Choroid plexus epithelial cell (primary cell): Measurements from ENCODE around the gene LHX3.

ENCODE experiments used
- DNase-seq: peaks from one replicate; pipeline ENCODE4 v3.0.0-alpha.2; 2010; ENCODE audit warnings: low read depth
- H3K4me3 ChIP-seq: 2 replicates; pipeline ENCODE4 v1.5.1; 2011; ENCODE audit warnings: low read depth, mild to moderate bottlenecking, control low read depth, low read length, moderate library complexity
- TF ChIP-seq, protein P1 (sequence below): conservative IDR thresholded peaks from 2 replicates; pipeline ENCODE4 v1.5.1; 2011; ENCODE audit warnings: low read depth, mild to moderate bottlenecking, control low read depth, inconsistent platforms, low read length, moderate library complexity

LHX3 gene

DNA sequence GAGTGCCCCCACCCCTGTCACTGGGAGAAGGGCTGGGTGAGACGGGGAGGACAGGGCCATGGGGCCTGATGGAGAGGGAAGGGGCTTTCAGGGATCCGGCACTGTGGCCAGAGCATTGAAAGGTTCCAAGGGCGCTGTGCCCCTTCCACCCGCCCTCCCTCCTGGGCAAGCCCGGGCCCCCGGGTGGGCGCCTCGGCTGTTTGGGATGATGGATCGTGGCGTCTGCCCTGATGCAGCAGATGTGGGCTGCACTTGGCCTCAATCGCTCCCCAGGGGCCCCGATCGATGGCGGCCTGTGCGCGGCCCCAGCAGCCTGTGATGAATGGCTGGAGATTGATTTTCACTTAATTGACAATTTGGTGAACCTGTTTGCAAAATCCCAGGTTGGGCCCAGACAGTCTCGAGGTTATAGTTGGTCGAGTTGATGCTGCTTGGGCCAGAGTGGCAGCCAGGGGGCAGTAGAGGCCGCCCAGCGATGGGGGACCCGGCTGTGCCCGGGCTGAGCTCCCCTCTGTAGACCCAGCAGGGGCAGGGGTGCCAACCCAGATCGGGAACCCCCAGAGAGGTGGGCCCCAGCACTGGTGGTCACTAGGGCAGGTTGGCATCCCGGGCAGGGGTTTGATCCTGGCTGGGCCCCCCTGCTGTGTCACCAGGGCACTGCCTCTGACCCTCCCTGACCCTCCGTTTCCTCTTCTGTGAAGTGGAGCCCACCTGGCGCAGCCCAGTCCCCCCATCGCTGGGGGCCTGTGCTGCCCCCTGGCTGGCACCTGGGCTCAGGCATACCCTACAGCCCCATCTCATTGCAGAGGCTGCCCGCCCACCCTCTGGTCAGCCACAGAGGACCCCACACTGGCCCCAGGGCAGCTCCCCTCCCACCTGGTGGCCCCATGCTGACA lies 34.7 kb downstream of the LHX3 start:
- peak; percentile 22 for DNase-seq
- no peak overlapping the region for H3K4me3 ChIP-seq
- TF ChIP-seq, protein P1, sequence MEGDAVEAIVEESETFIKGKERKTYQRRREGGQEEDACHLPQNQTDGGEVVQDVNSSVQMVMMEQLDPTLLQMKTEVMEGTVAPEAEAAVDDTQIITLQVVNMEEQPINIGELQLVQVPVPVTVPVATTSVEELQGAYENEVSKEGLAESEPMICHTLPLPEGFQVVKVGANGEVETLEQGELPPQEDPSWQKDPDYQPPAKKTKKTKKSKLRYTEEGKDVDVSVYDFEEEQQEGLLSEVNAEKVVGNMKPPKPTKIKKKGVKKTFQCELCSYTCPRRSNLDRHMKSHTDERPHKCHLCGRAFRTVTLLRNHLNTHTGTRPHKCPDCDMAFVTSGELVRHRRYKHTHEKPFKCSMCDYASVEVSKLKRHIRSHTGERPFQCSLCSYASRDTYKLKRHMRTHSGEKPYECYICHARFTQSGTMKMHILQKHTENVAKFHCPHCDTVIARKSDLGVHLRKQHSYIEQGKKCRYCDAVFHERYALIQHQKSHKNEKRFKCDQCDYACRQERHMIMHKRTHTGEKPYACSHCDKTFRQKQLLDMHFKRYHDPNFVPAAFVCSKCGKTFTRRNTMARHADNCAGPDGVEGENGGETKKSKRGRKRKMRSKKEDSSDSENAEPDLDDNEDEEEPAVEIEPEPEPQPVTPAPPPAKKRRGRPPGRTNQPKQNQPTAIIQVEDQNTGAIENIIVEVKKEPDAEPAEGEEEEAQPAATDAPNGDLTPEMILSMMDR, result peak; percentile 81

DNA sequence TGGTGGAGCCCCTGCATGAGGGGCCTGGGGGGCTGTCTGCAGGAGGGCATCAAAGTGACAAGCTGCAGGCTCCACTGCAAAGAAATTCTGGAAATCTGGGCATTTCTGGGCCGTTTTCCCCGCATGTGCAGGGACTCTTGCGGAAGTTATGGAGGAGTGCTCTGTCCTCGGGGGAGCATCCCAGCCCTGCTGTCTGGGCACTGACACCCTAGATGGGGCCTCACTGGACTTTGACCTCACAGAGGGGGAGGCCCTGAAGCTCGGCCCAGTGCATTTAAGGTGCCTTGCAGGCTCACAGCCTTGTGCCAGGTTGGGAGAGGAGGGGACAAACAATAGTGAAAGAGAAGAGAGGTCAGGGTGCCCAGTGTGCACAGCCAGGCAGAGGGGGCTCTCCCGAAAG lies 35.4 kb downstream of the LHX3 start:
- H3K4me3 ChIP-seq, result no peak overlapping the region
- TF ChIP-seq, protein P1, result no peak
- no peak for DNase-seq

DNA sequence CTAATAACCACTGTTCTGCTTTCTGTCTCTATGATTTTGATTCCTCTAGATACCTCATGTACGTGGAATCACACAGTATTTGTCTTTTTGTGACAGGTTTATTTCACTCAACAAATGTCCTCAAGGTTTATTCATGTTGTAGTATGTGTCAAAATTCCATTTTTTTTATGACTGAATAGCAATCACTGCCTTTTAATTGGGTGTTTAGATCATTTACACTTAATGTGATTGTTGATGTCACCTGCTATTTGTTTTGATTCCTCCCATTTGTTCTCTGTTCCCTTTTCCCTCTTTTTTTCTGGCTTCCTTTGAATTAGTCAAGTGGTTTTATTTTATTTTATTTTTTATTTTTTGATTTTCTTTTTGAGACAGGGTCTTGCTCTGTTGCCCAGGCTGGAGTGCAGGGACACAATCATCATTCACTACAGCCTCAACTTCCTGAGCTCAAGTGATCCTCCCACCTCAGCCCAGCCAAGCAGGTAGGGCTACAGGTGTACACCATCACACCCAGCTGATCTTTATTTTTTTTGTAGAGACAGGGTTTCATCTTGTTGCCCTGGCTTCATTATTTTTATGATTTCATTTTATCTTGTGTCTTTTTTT lies 41.6 kb downstream of the LHX3 start:
- no peak for DNase-seq
- H3K4me3 ChIP-seq, result no peak overlapping the region
- TF ChIP-seq, protein P1, result no peak

DNA sequence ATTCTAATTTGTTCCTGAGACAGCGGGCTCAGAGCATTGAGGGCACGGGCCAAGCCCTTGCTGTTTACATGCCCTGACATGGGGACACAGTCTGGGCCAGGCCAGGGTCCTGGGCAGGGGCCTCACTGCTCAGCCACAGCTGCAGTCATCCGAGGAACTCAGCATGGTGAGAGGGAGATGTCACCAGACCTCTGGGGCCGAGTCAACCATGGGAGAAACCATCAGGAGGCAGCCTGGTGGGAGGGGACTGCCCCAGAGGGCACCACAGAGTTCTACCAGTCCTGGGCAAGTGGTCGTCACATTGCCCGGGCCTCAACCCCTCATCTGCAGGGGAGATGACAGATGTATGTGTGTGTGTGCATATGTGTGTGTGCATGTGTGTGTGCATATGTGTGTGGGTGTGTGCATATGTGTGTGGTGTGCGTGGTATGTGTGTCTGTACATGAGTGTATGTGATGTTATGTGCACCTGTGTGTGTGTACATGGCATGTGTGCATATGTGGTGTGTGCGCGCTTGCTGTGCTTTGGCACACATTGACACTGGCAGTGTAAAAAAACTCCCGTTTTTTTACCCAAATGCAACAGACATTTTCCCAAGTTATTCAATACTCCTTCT lies 43.8 kb downstream of the LHX3 start:
- no peak for DNase-seq
- H3K4me3 ChIP-seq, result no peak overlapping the region
- TF ChIP-seq, protein P1, result no peak

DNA sequence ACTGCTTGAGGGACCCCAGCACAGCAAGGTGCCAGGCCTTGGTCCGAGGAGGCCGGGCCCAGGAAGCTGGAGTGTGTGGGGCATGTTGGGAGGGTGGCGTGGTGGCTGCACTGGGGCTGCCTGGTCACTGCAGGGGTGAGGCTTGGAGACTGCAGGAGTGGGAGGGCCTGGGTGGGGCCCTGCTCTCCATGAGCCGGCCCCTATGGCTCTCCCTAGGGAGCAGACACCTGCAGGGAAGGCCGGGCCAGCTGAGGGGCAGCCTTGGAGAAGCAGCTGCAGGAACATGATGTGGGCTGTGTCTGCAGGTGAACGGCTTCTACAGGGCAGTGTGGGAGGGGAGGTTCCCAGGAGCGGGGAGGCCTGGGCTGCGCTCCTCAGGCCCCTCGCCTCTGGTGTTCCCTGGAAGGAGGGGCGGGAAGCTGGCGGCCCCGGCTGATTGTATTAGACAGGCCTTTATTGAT lies 44.5 kb downstream of the LHX3 start:
- TF ChIP-seq, protein P1, result no peak
- H3K4me3 ChIP-seq, result no peak overlapping the region
- no peak for DNase-seq

DNA sequence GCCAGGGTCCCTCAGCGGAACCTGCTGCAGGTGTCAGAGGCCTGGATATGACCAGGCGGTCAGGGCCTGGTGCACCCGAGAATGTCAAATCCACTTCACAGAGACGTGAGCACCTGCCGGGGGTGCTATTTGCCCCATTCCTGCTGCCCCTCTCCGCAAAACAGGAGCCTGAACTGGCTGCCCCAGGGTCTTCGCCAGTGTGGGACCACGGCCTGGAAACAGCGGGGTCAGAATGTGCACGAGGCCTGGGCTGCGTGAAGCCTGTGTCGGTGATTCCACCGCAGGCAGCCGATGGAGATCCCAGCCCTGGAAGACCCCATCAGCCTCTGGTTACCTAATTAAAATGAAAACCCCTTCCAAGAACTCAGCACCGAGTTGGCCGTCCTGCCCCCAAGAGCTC lies 45.1 kb downstream of the LHX3 start:
- no peak for DNase-seq
- TF ChIP-seq, protein P1, result no peak
- no peak overlapping the region for H3K4me3 ChIP-seq
